HepG2 (cell line): Measurements from ENCODE around the gene PFDN2. TPM values are rescaled to one million over a fixed set of nuclear protein-coding genes. Genes with fewer than 3 reads are reported as not detected.

Experiments
- CAMTA2 ChIP-seq: sonication (generic); formaldehyde crosslinking; IDR thresholded peaks from 2 replicates; pipeline ENCODE4 v1.4.0; 2020; ENCODE audit warnings: mild to moderate bottlenecking, missing genetic modification reagents, borderline replicate concordance
- CEBPB ChIP-seq: IDR thresholded peaks from 2 replicates; pipeline ENCODE4 v1.6.1; 2011; ENCODE audit warnings: low read depth, low read length, improper control_type of control experiment, borderline replicate concordance
- EHMT2 ChIP-seq: fragments of 200-600 bp; sonication (generic); IDR thresholded peaks from 2 replicates; pipeline ENCODE4 v1.7.0; 2017; ENCODE audit warnings: antibody characterized with exemption, low read depth, low read length, borderline replicate concordance
- GFI1 ChIP-seq: sonication (generic); formaldehyde crosslinking; IDR thresholded peaks from 2 replicates; pipeline ENCODE4 v1.5.0; 2020; ENCODE audit warnings: missing genetic modification reagents, mild to moderate bottlenecking, borderline replicate concordance
- LCORL ChIP-seq, 2 experiments: fragments of 450-650 bp in 1 of 2; sonication (generic) in 1 of 2; formaldehyde crosslinking in 1 of 2; IDR thresholded peaks; 2 replicates each; pipeline versions ENCODE4 v1.5.0 to v1.6.1; 2017 to 2020; ENCODE audit warnings: antibody characterized with exemption in 1 of 2, missing genetic modification reagents in 1 of 2
- MEF2D ChIP-seq: sonication (generic); formaldehyde crosslinking; IDR thresholded peaks from 2 replicates; pipeline ENCODE4 v1.5.1; 2020; ENCODE audit warnings: mild to moderate bottlenecking, missing genetic modification reagents
- MIER2 ChIP-seq: IDR thresholded peaks from 2 replicates; pipeline ENCODE4 v1.6.1; 2016; ENCODE audit warnings: missing biosample characterization, missing genetic modification reagents
- PHF21A ChIP-seq: sonication (generic); formaldehyde crosslinking; IDR thresholded peaks from 2 replicates; pipeline ENCODE4 v1.5.0; 2020; ENCODE audit warnings: mild to moderate bottlenecking, missing genetic modification reagents
- PRPF4 ChIP-seq: fragments of 200-400 bp; formaldehyde crosslinking; IDR thresholded peaks from 2 replicates; pipeline ENCODE4 v1.6.1; 2016; ENCODE audit warnings: low read length, low read depth; ENCODE audit not compliant: poor library complexity, severe bottlenecking
- ZBTB42 ChIP-seq: sonication (generic); formaldehyde crosslinking; IDR thresholded peaks from 2 replicates; pipeline ENCODE4 v1.5.0; 2020; ENCODE audit warnings: mild to moderate bottlenecking, missing genetic modification reagents
- ZNF468 ChIP-seq: sonication (generic); formaldehyde crosslinking; IDR thresholded peaks from 2 replicates; pipeline ENCODE4 v1.8.0; 2022; ENCODE audit warnings: mild to moderate bottlenecking, moderate library complexity, missing genetic modification reagents
- ZNF746 ChIP-seq: sonication (generic); formaldehyde crosslinking; IDR thresholded peaks from 2 replicates; pipeline ENCODE4 v1.8.0; 2022; ENCODE audit warnings: mild to moderate bottlenecking, missing genetic modification reagents
- polyA plus RNA-seq, 8 experiments: library from polyadenylated mRNA; depleted of rRNA in 3 of 8; stranded (reverse) in 7 of 8; unstranded in 1 of 8; fragments of >200 nt; fragmentation: Illumina TruSeq in 4 of 8; extraction: Trizol in 4 of 8; gene quantifications; 2 replicates each; pipeline versions ENCODE4 v1.2.1 to v1.2.3, GENCODE V29; 2011 to 2016; ENCODE audit warnings: low read depth in 4 of 8, missing spikeins in 1 of 8, mixed read lengths in 1 of 8; ENCODE audit not compliant: insufficient read depth in 1 of 8
- total RNA-seq, 5 experiments: library from RNA; depleted of rRNA; stranded (reverse); fragments of >200 nt; fragmentation: Illumina TruSeq; extraction: Trizol; gene quantifications; 2 replicates each; pipeline ENCODE4 v1.2.3, GENCODE V29; 2016; ENCODE audit warnings: low read depth in 1 of 5
- TF ChIP-seq, protein P1 (sequence below): sonication (generic); formaldehyde crosslinking; conservative IDR thresholded peaks from 2 replicates; pipeline ENCODE4 v1.8.1; 2023; ENCODE audit warnings: missing genetic modification reagents
- TF ChIP-seq, protein P2 (sequence below): sonication (generic); formaldehyde crosslinking; IDR thresholded peaks from 2 replicates; pipeline ENCODE4 v1.4.0; 2020; ENCODE audit warnings: missing genetic modification reagents
- TF ChIP-seq, protein P3 (sequence below): sonication (generic); formaldehyde crosslinking; IDR thresholded peaks from 2 replicates; pipeline ENCODE4 v1.4.0; 2020; ENCODE audit warnings: missing genetic modification reagents
- TF ChIP-seq, protein P4 (sequence below): sonication (generic); formaldehyde crosslinking; IDR thresholded peaks from 2 replicates; pipeline ENCODE4 v1.4.0; 2020; ENCODE audit warnings: missing genetic modification reagents
- TF ChIP-seq, protein P5 (sequence below): sonication (generic); IDR thresholded peaks from 2 replicates; pipeline ENCODE4 v1.6.1; 2016; ENCODE audit warnings: low read depth, borderline replicate concordance

PFDN2 gene
- total and polyA plus RNA-seq, 2 of the 13 experiments (the other 11 are each of a cell fraction or from before 2014, with no cell fraction given), result 62.6 to 63.6 TPM

DNA sequence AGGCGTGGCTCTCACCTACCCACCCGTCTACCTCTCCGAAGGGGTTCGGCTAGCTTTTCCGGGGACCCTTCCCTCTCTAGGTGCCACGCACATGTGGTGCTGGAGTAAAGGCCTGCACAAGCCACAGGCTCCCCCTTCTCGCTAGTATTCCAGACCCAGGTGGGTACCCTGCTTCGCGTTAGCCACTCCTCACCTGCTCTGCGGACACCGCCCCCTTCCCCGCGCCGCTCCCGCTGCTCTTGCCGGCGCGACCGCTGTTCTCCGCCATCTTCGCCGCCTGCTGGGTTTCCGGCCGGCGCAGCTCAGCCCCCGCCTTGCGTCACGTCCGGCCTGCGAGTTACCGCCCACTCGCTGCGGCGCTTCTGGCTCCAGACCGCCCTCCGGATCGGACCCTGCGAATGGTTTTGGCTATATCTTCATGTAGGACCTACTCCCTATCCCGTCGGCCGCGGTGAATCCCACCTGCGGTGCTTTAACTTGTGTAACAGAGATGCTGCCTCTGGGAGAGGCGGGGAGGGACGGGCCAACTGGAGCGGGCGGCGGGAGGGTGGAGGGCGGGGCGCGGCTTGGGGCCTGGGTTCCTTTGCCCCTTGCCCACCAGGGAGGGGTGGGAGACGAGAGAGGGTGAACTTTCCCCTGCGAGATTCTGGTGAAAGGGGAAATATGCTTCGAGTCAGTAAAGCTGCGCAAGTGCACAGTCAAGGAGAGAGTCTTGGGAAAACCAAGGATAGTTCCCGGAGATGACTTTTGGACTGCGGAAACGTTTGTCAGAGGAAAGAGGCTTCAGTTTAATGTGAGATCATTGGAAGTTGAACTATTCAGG, at the start of gene PFDN2, which contains the start of gene NIT1 (continued):
- no peak for TF ChIP-seq LCORL (IDR thresholded peaks at IDR 0.05)
- TF ChIP-seq LCORL (CRISPR knock-in tag; IDR thresholded peaks at IDR 0.05), result peak; percentile 31; the same call in 1 of the 2 replicates
- TF ChIP-seq, protein P1, sequence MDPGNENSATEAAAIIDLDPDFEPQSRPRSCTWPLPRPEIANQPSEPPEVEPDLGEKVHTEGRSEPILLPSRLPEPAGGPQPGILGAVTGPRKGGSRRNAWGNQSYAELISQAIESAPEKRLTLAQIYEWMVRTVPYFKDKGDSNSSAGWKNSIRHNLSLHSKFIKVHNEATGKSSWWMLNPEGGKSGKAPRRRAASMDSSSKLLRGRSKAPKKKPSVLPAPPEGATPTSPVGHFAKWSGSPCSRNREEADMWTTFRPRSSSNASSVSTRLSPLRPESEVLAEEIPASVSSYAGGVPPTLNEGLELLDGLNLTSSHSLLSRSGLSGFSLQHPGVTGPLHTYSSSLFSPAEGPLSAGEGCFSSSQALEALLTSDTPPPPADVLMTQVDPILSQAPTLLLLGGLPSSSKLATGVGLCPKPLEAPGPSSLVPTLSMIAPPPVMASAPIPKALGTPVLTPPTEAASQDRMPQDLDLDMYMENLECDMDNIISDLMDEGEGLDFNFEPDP, result no peak
- TF ChIP-seq, protein P2, sequence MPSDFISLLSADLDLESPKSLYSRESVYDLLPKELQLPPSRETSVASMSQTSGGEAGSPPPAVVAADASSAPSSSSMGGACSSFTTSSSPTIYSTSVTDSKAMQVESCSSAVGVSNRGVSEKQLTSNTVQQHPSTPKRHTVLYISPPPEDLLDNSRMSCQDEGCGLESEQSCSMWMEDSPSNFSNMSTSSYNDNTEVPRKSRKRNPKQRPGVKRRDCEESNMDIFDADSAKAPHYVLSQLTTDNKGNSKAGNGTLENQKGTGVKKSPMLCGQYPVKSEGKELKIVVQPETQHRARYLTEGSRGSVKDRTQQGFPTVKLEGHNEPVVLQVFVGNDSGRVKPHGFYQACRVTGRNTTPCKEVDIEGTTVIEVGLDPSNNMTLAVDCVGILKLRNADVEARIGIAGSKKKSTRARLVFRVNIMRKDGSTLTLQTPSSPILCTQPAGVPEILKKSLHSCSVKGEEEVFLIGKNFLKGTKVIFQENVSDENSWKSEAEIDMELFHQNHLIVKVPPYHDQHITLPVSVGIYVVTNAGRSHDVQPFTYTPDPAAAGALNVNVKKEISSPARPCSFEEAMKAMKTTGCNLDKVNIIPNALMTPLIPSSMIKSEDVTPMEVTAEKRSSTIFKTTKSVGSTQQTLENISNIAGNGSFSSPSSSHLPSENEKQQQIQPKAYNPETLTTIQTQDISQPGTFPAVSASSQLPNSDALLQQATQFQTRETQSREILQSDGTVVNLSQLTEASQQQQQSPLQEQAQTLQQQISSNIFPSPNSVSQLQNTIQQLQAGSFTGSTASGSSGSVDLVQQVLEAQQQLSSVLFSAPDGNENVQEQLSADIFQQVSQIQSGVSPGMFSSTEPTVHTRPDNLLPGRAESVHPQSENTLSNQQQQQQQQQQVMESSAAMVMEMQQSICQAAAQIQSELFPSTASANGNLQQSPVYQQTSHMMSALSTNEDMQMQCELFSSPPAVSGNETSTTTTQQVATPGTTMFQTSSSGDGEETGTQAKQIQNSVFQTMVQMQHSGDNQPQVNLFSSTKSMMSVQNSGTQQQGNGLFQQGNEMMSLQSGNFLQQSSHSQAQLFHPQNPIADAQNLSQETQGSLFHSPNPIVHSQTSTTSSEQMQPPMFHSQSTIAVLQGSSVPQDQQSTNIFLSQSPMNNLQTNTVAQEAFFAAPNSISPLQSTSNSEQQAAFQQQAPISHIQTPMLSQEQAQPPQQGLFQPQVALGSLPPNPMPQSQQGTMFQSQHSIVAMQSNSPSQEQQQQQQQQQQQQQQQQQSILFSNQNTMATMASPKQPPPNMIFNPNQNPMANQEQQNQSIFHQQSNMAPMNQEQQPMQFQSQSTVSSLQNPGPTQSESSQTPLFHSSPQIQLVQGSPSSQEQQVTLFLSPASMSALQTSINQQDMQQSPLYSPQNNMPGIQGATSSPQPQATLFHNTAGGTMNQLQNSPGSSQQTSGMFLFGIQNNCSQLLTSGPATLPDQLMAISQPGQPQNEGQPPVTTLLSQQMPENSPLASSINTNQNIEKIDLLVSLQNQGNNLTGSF (CRISPR knock-in tag), result no peak
- no peak for TF ChIP-seq PRPF4
- TF ChIP-seq CEBPB, result peak; percentile 54
- no peak for TF ChIP-seq ZBTB42 (CRISPR knock-in tag)
- TF ChIP-seq, protein P3, sequence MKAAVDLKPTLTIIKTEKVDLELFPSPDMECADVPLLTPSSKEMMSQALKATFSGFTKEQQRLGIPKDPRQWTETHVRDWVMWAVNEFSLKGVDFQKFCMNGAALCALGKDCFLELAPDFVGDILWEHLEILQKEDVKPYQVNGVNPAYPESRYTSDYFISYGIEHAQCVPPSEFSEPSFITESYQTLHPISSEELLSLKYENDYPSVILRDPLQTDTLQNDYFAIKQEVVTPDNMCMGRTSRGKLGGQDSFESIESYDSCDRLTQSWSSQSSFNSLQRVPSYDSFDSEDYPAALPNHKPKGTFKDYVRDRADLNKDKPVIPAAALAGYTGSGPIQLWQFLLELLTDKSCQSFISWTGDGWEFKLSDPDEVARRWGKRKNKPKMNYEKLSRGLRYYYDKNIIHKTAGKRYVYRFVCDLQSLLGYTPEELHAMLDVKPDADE, result peak; percentile 76; the same call in 1 of the 2 replicates
- no peak for TF ChIP-seq ZNF468 (CRISPR knock-in tag)
- no peak for TF ChIP-seq EHMT2
- TF ChIP-seq, protein P4, sequence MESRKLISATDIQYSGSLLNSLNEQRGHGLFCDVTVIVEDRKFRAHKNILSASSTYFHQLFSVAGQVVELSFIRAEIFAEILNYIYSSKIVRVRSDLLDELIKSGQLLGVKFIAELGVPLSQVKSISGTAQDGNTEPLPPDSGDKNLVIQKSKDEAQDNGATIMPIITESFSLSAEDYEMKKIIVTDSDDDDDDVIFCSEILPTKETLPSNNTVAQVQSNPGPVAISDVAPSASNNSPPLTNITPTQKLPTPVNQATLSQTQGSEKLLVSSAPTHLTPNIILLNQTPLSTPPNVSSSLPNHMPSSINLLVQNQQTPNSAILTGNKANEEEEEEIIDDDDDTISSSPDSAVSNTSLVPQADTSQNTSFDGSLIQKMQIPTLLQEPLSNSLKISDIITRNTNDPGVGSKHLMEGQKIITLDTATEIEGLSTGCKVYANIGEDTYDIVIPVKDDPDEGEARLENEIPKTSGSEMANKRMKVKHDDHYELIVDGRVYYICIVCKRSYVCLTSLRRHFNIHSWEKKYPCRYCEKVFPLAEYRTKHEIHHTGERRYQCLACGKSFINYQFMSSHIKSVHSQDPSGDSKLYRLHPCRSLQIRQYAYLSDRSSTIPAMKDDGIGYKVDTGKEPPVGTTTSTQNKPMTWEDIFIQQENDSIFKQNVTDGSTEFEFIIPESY (CRISPR knock-in tag), result no peak
- TF ChIP-seq ZNF746 (CRISPR knock-in tag), result no peak; the same call in 1 of the 2 replicates
- TF ChIP-seq, protein P5, sequence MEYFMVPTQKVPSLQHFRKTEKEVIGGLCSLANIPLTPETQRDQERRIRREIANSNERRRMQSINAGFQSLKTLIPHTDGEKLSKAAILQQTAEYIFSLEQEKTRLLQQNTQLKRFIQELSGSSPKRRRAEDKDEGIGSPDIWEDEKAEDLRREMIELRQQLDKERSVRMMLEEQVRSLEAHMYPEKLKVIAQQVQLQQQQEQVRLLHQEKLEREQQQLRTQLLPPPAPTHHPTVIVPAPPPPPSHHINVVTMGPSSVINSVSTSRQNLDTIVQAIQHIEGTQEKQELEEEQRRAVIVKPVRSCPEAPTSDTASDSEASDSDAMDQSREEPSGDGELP, result peak; percentile 38; the same call in 1 of the 2 replicates
- TF ChIP-seq PHF21A (CRISPR knock-in tag), result 0 out of 2 replicates have a peak, but pooled peaks have one; percentile 20
- TF ChIP-seq MEF2D (CRISPR knock-in tag), result 0 out of 2 replicates have a peak, but pooled peaks have one; percentile 62
- TF ChIP-seq GFI1 (CRISPR knock-in tag), result no peak; the same call in 1 of the 2 replicates
- TF ChIP-seq CAMTA2 (CRISPR knock-in tag), result peak; percentile 38; the same call in 1 of the 2 replicates
- 0 out of 2 replicates have a peak, but pooled peaks have one; percentile 17 for TF ChIP-seq MIER2 (CRISPR knock-in tag)
